DMS53 treated with DMSO at 0.1 percent for 48 hours (cell line): Measurements from ENCODE around the gene RBM15.

ENCODE experiments used
- DNase-seq: peaks from one replicate; lab custom pipeline; 2025; ENCODE audit not compliant: unreplicated experiment; lab: John Stamatoyannopoulos, UW

RBM15 gene

GRCh38 chr1:110319332-110320167 is 19.6 kb upstream of the RBM15 start:
- no peak for DNase-seq

GRCh38 chr1:110320168-110320518 is 19.0 kb upstream of the RBM15 start:
- DNase-seq = no peak

DNA sequence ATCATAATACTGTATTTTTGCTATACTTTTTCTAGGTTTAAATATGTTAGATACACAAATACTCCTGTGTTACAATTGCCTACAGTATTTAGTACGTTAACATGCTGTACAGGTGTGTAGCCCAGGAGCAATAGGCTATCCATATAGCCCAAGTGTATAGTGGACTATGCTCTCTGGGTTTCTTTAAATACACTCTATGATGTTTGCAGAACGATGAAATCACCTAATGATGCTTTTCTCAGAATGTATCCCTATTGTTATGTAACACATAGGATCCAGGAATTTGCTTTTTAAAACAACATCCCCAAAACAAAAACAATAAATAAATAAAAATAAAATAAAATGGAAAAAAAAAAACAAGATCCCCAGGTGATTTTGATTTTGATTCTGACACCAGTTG is 18.1 kb upstream of the RBM15 start:
- no peak for DNase-seq

- DNase-seq = no peak
Measured at GRCh38 chr1:110321846-110322245, 17.3 kb upstream of the RBM15 start.

DNA sequence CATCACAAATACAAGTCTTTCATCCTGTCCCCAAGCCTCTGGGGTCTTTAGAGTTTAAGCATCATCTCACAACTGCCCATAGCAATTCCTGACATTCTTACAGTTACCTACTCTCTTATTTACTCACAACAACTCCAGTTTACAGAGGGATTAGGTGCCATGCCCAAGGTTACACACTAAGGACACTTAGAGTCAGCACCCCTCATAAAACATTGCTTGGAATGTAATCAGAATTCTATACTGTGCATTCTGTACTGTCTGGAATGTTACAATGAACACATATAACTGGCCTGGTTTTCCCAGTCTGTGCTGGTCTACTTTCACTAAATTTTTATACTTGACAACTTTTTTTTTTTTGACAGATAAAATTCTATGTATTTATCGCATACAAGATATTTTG is 14.5 kb upstream of the RBM15 start:
- no peak for DNase-seq

GRCh38 chr1:110326826-110327225 is 12.4 kb upstream of the RBM15 start:
- DNase-seq = no peak

GRCh38 chr1:110328274-110328673 is 10.9 kb upstream of the RBM15 start:
- DNase-seq = no peak

DNA sequence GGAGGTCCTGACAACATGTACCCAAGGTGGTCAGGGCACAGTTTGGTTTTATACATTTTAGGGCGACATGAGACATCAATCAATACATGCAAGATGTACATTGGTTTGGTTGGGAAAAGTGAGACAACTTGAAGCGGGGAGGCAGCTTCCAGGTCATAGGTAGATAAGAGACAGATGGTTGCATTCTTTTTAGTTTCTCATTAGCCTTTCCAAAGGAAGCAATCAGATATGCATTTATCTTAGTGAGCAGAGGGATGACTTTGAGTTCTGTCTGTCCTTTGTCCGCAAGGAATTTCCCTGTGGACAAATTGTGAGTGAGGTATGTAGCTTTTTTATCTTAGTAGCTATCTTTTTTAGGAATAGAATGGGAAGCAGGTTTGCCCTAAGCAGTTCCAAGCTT is 10.5 kb upstream of the RBM15 start:
- DNase-seq = no peak

DNA sequence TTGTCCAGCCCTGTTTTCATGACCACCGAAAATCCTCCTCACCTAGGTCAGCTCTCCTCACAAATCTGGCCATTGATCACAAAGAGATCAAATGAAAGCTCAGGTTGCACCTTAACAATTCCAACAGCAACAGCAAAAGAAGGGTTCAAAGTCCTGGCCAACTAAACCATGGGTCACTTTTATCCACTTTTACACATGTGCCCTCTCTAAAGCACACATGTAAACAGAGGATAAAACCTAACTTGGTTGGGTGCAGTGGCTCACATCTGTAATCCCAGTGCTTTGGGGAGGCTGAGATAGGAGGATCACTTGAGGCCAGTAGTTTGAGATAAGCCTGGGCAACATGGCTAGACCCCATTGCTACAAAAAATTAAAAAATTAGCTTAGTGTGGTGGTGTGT is 3.9 kb upstream of the RBM15 start:
- DNase-seq = no peak

DNA sequence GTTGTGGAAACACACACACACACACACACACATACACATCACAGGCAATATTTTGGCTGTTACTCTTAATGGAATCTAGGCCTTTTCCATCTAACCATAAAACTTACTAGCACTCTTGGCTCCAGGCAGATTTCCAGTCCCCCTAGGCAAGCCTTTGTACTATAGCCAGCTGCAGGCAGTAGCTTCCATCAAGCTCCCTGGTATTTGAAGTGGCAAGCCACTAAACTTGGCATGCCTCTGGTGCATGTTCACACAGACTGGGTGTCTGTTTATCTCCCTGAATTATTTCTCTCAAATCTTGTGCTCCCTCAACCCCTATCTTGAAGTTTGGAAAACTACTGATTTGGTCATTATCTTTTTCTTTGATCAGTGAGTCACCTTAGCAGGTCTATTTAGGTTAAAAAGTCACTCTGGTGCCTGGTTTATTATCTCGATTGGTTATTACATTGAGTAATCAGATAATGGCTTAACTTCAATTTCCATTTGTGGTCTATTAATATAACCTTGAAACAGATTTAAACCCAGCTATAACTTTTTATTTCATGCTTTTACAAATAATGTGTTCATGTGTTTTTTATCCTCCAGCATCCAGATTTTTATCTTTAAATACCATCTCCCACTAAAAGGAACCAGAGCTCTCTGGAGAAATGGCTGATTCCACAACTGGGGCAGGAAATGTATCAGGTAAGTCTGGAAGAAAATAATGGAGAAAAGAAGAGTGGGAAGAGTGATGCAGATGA is 2.7 kb upstream of the RBM15 start:
- DNase-seq = no peak

- peak; percentile 46 for DNase-seq
Measured at GRCh38 chr1:110337704-110338308, 1.4 kb upstream of the RBM15 start.

DNA sequence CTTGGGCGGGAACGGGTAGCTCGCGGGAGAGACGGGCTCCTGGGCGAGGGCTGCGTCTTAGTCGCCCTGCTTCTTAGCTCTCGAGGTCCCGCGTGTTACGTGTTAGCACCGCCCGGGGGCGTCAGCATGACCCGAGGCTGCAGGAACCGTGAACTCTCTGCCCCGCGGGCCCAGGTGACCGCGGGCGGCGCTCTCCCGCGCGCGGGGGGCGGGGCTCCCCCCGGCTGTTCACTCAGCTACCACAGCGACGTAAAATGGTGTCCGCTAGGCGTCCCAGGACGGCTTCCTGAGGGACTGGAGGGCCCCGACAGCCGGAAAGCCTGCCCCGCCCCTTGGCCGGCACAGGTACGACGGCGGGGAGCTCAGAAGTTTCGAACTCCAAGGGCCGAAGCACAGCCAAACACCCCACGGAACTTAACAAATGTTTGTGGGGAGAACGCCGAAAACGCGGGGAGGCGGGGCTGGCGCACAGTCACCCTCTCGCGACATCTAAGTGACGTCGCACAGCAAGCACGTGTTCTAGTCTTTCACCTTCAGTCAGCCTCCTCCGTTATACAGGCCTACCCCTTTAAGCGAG is 780 bp upstream of the RBM15 start:
- DNase-seq = peak; percentile 92

GRCh38 chr1:110339407-110340206 is 430 bp downstream of the RBM15 start:
- peak; percentile 28 for DNase-seq

GRCh38 chr1:110340207-110340468 is 961 bp downstream of the RBM15 start:
- no peak for DNase-seq

DNA sequence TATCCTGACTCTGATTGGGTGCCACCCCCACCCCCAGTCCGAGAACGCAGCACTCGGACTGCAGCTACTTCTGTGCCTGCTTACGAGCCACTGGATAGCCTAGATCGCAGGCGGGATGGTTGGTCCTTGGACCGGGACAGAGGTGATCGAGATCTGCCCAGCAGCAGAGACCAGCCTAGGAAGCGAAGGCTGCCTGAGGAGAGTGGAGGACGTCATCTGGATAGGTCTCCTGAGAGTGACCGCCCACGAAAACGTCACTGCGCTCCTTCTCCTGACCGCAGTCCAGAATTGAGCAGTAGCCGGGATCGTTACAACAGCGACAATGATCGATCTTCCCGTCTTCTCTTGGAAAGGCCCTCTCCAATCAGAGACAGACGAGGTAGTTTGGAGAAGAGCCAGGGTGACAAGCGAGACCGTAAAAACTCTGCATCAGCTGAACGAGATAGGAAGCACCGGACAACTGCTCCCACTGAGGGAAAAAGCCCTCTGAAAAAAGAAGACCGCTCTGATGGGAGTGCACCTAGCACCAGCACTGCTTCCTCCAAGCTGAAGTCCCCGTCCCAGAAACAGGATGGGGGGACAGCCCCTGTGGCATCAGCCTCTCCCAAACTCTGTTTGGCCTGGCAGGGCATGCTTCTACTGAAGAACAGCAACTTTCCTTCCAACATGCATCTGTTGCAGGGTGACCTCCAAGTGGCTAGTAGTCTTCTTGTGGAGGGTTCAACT is 2.1 kb downstream of the RBM15 start:
- no peak for DNase-seq

- no peak for DNase-seq
Measured at GRCh38 chr1:110341872-110342331, 2.7 kb downstream of the RBM15 start.

DNA sequence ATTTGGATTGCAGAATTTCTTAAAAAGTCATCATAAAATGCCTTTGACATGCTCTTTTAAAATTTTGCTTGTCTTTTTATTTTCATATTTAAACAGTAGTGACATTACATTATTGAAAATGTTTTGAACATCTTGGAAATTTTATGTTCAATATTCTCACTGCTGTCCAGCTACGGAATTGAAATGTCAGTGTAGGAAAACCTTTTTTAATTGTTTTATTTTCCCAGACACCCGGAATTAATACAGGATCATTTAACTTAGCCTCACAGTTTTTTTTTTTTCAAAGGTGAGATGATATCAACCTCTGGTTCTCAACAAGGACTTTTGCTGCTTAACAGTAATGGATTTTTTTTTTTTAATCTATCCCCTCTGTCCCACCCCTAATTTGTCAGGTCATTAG is 4.1 kb downstream of the RBM15 start:
- DNase-seq = no peak

DNA sequence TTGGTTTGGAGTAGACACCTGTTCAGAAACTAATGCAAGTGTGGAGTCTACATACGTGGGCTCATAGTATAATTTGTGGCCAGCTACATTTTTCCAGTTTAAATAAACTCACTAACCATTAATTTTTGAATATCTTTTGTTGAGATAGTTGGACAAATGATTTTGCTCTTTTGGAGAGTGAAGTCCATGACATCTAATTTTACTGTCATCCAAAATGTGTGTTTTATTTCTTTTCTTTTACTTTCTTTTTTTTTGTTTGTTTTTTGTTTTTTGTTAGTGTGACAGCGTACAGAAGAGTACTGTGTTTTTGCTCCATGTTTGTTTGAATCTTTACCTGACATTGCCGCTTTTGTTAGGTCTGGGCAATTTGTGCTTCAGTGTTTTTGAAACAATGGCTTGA is 5.0 kb downstream of the RBM15 start:
- no peak for DNase-seq

DNA sequence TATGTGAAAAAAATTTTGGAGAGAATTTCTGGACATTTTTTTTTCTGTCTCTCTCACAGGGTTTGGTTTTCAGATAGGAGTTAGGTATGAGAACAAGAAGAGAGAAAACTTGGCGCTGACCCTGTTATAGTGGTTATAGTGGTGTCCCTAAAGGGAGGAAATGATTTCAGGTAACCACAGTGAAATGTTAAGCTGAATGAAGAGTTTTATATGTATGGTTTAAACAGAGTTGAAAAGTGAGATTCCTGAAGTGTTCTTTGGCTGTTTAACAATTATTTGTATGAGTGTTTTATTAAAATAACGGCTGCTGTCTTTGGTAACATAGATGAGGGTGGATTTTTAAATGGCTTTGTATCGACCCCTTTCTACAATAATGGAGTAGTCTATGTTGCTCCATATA is 6.3 kb downstream of the RBM15 start:
- no peak for DNase-seq

GRCh38 chr1:110346690-110347089 is 7.5 kb downstream of the RBM15 start:
- no peak for DNase-seq
